GM13976 (cell line): ENCODE results near the gene CFAP57.

Experiments used
- DNase-seq: peaks from one replicate; pipeline ENCODE4 v3.0.0; 2012; ENCODE audit warnings: low spot score
- in situ Hi-C: fragments of 300-500 bp; cut with MboI; formaldehyde crosslinking; loops from one replicate; pipeline ENCODE4 v1.12.0; 2022; ENCODE audit warnings: low sequenced_read_pairs, mixed read lengths, inconsistent platforms; ENCODE audit not compliant: unreplicated experiment
- TF ChIP-seq, protein P1 (sequence below): IDR thresholded peaks from 2 replicates; pipeline ENCODE4 v1.5.1; 2012; ENCODE audit warnings: borderline replicate concordance, mild to moderate bottlenecking; ENCODE audit not compliant: insufficient read depth; ENCODE audit errors: extremely low read depth, missing control alignments, control extremely low read depth

The CFAP57 gene

DNA sequence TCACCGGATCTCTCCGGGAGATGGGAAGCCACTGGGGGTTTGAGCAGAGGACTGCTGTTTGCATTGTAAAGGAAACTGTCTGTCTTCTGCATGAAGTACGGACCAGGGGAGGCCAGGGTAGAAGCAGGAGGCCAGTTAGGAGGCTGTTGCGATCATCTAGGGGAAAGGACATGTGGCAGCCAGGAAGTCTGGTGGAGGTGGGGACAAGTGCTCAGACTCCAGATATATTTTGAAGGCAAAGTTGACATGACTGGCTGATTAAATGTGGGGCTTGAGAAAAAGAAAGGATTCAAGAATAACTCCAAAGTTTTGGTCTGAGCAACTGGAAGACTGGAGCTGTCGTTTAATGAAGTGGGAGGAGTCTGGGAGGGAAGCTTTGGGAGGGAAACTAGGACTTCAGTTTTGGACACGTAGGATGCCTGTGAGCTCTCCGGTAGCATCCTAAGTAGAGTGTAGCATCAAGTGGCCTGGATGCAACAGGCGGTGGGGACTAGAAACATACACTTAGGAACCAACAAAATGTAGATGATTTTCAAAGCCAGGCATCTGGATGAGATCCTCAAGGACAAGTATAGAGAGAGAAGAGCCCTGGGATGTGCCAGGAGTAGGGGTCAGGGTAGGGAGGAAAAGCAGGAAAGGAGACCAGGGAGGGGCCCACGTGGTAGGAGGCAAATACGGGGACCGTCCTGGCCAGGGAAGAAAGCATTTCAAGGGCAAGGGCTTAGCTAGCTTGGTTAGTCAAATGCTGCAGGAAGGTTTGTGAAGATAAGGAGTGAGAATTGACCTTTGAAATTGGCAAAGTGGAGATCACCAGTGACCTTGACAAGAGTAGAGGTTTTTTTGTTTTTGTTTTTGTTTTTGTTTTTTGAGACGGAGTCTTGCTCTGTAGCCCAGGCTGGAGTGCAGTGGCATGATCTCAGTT, 116.9 kb downstream of the CFAP57 start:
- TF ChIP-seq, protein P1, sequence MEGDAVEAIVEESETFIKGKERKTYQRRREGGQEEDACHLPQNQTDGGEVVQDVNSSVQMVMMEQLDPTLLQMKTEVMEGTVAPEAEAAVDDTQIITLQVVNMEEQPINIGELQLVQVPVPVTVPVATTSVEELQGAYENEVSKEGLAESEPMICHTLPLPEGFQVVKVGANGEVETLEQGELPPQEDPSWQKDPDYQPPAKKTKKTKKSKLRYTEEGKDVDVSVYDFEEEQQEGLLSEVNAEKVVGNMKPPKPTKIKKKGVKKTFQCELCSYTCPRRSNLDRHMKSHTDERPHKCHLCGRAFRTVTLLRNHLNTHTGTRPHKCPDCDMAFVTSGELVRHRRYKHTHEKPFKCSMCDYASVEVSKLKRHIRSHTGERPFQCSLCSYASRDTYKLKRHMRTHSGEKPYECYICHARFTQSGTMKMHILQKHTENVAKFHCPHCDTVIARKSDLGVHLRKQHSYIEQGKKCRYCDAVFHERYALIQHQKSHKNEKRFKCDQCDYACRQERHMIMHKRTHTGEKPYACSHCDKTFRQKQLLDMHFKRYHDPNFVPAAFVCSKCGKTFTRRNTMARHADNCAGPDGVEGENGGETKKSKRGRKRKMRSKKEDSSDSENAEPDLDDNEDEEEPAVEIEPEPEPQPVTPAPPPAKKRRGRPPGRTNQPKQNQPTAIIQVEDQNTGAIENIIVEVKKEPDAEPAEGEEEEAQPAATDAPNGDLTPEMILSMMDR = no peak
- DNase-seq = no peak
- in situ Hi-C loops = no loop called here

DNA sequence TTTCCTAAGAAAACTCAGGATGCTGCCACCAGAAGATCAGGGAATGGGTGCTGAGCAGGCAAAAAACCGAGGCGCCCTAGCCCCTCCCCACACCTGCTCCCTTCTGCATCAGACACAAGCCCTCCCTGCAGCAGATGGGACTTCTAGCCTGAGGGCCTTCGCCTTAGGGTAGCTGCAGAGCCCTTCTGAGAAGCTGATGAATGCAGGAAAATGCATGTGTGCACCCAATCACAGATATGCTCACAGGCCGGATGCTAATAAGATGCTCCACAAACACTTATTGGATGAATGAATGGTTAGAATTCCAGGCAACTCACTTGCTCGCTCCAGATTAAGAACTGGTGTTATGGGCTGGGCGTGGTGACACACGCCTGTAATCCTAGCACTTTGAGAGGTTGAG, 120.1 kb downstream of the CFAP57 start:
- in situ Hi-C loops = no loop called here
- no peak for DNase-seq
- TF ChIP-seq, protein P1 = no peak

DNA sequence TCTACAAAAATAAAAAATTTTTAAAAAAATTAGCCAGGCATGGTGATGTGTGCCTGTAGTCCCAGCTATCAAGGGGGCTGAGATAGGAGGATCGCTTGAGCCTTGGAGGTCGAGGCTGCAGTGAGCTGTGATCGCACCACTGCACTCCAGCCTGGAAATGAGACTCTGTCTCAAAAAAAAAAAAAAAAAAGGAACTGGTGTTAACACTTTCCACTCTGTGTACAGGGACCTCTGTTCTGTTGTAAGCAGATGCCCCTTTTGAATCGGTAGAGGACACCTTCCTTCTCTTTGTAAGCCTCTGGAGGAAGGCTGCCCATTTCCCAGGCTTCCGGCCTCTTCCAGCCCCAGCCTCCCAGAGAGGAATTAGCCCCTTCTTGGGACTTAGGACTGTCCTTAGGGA, 120.5 kb downstream of the CFAP57 start:
- TF ChIP-seq, protein P1 = no peak
- no peak for DNase-seq
- in situ Hi-C loops = no loop called here

DNA sequence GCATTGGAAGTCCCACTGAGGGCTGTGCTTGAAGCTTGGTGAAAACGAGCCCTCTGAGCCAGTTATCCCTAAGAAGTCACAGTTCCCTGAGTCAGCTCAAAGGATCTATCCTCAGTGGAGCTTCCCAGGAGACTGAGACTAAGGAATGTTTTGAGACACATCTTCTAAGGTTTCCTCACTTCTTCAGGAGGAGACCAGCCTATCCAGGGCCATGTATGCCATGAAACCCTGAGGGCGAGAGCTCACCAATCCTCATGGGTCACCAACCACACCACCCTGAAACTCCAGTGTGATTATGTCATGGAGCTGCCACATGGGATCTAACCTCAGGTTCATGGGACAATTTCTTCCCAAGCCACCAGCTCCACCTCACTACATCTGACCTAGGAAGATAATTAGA, 121.0 kb downstream of the CFAP57 start:
- in situ Hi-C loops = no loop called here
- DNase-seq = no peak
- TF ChIP-seq, protein P1 = no peak

DNA sequence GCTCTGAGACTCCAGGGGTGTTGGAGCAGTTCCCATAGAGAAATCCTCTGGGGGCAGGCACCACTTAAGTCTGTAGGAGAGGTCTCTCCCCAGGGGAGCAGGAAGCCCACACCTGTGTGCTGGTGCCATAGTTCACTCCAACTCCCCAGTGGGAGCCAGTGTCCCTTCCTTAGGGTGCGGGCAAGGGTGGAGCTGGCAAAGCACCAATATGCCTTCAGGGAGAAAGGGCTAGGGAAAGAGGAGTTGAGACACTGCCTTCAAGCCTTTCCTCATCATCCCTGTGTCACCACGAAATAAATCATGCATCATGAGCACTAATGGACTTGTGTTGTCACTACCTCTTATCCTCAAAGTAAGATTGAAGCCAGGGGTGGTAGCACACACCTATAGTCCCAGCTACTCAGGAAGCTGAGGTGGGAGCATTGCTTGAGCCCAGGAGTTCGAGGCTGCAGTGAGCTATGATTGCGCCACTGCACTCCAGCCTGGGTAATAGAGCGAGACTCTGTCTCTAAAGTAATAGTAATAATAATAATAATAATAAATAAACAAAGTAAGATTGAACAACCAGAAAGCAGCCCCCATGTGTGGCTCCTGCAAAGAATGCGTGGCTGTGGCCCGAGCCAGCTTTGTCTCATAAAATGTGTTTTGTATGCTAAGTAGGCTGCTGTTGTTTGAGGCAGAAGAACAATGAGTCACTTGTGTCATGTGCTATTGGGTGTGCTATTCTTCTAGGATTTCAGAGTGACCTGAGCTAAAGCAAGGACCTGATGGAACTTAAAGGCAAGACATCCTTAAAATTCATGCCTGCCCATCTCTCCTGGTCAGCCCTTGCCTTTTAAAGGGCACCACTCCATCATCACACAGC, 122.0 kb downstream of the CFAP57 start:
- TF ChIP-seq, protein P1 = no peak
- DNase-seq = no peak
- in situ Hi-C loops = no loop called here

DNA sequence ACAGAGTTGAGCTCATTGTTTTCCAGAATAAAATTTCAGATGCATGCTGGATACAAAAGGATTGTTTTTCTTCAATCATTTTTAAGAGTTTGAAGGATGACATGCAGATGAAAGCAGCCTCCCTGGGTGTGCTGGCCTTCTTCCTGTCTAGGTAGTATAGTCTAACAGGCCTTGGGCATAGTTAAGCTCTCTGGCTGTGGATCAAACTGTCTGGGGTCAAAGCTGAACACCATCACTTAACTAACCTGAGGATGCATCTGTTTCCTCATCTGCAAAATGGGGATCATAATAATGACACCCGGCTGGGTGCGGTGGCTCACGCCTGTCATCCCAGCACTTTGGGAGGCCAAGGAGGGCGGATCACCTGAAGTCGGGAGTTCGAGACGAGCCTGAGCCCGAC, 122.6 kb downstream of the CFAP57 start:
- in situ Hi-C loops = no loop called here
- TF ChIP-seq, protein P1 = no peak
- no peak for DNase-seq
